Tongue (tissue), 2 donors: ENCODE measurements around the gene CDK10. TPM values are rescaled to one million over a fixed set of nuclear protein-coding genes. Genes with fewer than 3 reads are reported as not detected.
"Not testable (repeated sequence)": the region's sequence is repeated elsewhere in the genome, so short reads cannot be mapped to it uniquely, and the experiment has no call there.

Experiments used
- DNase-seq: peaks from one replicate; pipeline ENCODE4 v3.0.0-alpha.2; 2015
- total RNA-seq: library from RNA; depleted of rRNA; stranded (reverse); fragments of >200 nt; gene quantifications from one replicate; pipeline ENCODE4 v1.2.3, GENCODE V29; 2014

Gene CDK10
- total RNA-seq, 1 donor from 2014 or later, result 45.5 TPM

GRCh38 chr16:89667633-89668032 lies 18.9 kb upstream of the CDK10 start:
- DNase-seq, result no peak

- no peak for DNase-seq
Observed at GRCh38 chr16:89668790-89669158, 17.7 kb upstream of the CDK10 start.

GRCh38 chr16:89669755-89670154 lies 16.7 kb upstream of the CDK10 start:
- DNase-seq, result no peak

- DNase-seq, result no peak
Observed at GRCh38 chr16:89670496-89671431, 15.7 kb upstream of the CDK10 start.

- not testable (repeated sequence) for DNase-seq
Observed at GRCh38 chr16:89671565-89671964, 14.9 kb upstream of the CDK10 start.

- no peak for DNase-seq
Observed at GRCh38 chr16:89672177-89672941, 14.1 kb upstream of the CDK10 start.

GRCh38 chr16:89678258-89678657 lies 8.2 kb upstream of the CDK10 start:
- DNase-seq, result no peak

GRCh38 chr16:89685916-89686315 lies 573 bp upstream of the CDK10 start:
- DNase-seq, result no peak

- no peak for DNase-seq
Observed at GRCh38 chr16:89687092-89687940, 827 bp downstream of the CDK10 start.

GRCh38 chr16:89688395-89688794 lies 1.9 kb downstream of the CDK10 start:
- DNase-seq, result no peak

- DNase-seq, result no peak
Observed at GRCh38 chr16:89689142-89689541, 2.7 kb downstream of the CDK10 start.

- DNase-seq, result not testable (repeated sequence)
Observed at GRCh38 chr16:89689621-89690020, 3.1 kb downstream of the CDK10 start.

GRCh38 chr16:89690392-89690901 lies 4.0 kb downstream of the CDK10 start:
- DNase-seq, result no peak

GRCh38 chr16:89691231-89691985 lies 4.9 kb downstream of the CDK10 start:
- DNase-seq, result no peak

GRCh38 chr16:89691986-89692569 lies 5.6 kb downstream of the CDK10 start:
- no peak for DNase-seq

GRCh38 chr16:89693289-89693731 lies 6.8 kb downstream of the CDK10 start:
- DNase-seq, result no peak

GRCh38 chr16:89693931-89694783 lies 7.7 kb downstream of the CDK10 start:
- no peak for DNase-seq

GRCh38 chr16:89694784-89695085 lies 8.2 kb downstream of the CDK10 start:
- DNase-seq, result not testable (repeated sequence)

- DNase-seq, result no peak
Observed at GRCh38 chr16:89695086-89695874, 8.8 kb downstream of the CDK10 start.
